Middle frontal gyrus (tissue), 1 donor: ENCODE data around the gene ETS1.

Source experiments
- DNase-seq: peaks from one replicate; pipeline ENCODE4 v3.0.0-alpha.2; 2015; ENCODE audit warnings: low spot score; ENCODE audit errors: extremely low spot score

Gene ETS1

GRCh38 chr11:128504486-128504885 is 82.9 kb downstream of the ETS1 start:
- no peak for DNase-seq

DNA sequence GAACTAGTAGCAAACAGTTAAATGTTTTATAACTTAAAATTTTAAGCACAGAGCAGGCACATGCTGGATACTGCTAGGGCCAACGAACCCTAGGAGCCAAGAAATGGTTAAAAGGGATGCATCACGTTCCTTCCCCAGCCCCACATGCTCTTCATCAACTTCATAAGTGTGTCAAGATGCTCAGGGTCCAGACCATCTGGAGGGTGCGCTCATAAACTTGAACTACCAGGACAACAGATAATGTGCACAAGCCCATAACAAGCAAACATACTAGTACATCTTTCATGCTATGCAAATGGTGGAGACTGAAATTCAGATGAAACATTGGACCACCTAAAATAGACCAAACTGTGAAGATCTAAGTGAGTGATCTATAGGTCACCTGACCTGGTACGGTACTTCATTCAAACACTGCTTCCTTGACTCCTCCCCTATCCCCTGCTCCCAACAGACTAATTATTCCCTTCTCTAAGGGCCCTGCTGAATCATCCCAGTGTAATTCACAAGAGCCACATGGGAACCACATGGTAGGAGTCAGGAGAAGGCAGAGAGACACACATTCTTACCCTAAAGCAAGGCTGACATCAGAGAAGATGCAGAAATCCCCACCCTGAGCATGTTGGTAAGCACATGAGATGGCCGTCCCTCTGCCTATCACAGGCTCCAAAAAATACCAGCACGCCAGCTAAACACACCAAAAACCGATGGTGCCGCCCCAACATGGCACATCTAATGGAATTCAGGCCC is 83.9 kb downstream of the ETS1 start:
- no peak for DNase-seq

DNA sequence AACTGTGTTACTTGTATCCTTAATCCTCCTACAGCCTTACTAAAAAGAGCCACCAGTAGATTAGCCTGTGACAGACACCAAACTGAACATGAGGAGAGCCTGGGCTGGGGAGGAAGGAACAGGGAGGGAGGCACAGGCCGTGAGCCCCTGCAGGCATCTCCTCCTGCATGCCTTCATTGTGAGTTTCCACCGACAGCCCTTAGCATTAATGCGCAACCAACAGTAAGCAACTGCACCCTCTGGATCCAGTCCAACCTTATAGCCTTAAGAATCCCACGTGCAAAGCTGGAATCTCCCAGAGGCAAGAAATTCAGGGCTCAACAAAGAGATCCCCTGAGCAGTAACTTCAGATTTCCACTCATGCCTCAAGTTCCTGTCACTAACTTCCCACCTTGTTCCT is 84.6 kb downstream of the ETS1 start:
- no peak for DNase-seq

GRCh38 chr11:128501632-128502549 is 85.5 kb downstream of the ETS1 start:
- no peak for DNase-seq

DNA sequence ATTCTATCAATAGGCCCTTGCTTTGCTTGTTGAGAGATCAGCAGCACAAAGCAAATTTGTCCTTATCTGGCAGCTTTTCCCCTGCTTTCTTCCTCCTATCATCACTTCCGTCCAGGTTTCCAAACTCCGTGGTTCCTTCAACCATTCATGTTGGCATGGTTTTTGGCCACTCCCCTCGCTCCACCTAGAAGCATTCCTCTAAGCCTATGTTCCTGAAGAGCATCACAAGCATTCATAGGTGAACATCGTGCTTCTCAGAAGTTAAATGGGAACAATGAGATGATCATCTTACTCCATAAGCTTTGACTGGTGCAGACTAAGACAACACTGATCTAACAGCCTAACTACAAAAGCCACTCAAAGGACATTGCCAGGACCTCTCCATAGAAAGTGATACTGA is 86.3 kb downstream of the ETS1 start:
- DNase-seq = no peak

GRCh38 chr11:128500493-128500892 is 86.9 kb downstream of the ETS1 start:
- no peak for DNase-seq

GRCh38 chr11:128499613-128500253 is 87.6 kb downstream of the ETS1 start:
- DNase-seq = no peak

GRCh38 chr11:128498721-128499245 is 88.6 kb downstream of the ETS1 start:
- DNase-seq = no peak

- no peak for DNase-seq
Measured at GRCh38 chr11:128497776-128498095, 89.6 kb downstream of the ETS1 start.

DNA sequence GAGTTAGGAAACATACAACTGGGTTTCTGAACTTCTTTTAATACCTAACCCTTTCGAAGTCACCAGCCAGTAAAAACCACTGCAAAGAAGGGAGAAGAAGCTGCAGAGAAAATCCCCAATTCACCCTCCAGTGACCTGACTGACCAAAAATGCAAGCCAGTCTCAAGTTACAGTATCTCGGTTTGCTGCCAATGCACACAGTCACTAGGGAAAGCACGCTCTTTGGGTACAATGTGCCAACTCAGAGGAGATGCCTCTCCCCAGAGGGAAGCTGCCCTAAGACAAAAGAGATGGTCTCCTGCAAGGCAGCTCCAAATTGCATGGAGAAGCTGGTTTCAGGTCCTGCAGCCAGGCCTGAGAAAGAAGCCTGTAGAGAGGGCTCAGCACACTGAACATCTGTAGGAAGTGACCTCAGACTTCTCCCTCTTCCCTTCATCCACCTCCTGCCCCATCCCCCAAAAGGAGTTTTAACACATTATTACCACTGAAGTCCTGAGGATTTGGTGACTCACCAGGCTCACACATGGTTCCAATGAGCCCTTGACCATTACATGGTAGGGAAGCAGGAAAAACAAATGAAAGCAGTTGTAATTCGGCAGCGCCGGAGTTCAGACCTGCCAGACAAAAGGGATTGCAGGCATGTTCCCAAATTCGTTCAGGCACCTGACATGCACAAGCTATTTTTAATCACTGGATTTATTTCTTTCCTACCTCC is 90.1 kb downstream of the ETS1 start:
- DNase-seq = no peak

GRCh38 chr11:128496692-128497060 is 90.7 kb downstream of the ETS1 start:
- no peak for DNase-seq

DNA sequence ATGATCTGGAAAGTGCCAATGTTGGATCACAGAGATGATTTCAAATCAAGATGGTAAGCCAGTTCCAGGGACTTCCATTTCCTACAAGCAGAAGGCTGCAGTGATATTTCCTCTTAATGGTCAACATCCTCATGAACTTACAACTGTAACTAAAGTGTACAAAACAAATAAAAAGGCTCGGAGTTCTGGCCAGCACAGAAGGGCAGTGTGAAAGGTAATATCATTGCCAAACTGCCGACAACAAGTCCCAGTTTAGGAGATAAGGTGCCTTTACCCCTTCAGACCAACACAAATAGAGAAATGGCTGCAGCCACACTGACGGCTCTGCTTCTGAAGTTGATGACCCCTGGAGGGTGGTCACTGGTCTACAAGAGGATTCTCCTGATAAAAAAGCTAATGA is 91.1 kb downstream of the ETS1 start:
- no peak for DNase-seq

DNA sequence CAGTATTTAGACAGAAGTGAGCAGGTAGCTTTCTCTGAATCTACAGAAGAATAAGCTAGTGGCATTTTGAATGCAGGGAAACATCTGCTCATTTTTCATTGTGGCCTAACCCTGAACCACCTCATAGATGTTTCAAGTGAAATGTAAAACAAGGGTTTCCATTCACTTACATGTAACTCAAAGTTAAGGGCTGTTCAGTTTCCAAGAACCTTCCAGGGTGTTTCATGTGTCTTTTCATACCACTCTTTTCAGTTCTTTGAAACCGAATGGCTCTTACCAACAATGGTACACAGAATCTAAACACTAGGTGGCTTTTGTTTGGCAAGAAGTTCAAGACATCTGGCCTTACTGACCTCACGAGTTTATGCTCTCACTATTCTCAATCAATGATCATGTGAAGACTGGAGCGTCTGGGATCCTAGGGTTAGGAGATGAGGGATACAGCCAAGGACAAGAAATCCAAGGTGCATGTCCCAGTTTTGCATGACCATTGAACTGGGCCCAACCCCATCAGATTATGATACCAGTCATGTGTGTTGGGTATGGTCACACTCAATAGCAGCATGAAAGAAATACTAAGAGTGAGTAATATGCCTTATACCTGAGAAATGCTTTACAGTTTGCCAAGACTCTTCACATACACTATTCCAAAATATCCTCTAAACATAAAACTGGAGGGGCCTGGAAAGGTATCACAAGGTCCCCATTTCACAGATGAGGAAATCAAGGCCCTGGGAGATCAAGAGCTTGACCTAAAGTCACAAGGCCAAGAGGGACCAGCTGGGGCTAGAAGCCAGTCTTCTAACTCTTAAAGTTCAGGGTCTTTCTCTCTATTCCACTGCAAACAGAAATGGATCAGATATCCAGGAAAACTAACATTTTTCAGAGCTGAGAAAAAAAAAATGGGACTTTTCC is 92.7 kb downstream of the ETS1 start:
- DNase-seq = no peak

GRCh38 chr11:128493570-128493965 is 93.8 kb downstream of the ETS1 start:
- DNase-seq = no peak

- DNase-seq = no peak
Measured at GRCh38 chr11:128492903-128493569, 94.3 kb downstream of the ETS1 start.

DNA sequence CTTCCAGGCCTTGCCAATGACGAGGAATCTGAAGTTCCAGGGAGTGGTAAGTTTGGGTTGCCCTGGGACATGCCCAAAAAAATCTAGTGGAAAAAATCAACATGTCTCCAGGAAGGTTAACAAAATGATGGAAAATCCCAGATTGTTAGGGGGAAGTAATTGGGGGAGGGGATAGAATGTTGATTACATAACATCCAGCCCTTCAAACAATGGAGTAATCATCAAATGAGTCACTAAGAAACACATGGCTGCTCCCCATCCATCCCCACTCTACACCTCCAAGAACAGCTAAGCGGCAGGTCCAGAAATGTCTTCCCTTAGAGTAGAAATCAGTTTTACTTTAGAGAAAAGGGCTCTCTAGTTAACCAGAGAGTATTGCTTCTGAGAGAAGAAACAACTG is 94.9 kb downstream of the ETS1 start:
- no peak for DNase-seq

DNA sequence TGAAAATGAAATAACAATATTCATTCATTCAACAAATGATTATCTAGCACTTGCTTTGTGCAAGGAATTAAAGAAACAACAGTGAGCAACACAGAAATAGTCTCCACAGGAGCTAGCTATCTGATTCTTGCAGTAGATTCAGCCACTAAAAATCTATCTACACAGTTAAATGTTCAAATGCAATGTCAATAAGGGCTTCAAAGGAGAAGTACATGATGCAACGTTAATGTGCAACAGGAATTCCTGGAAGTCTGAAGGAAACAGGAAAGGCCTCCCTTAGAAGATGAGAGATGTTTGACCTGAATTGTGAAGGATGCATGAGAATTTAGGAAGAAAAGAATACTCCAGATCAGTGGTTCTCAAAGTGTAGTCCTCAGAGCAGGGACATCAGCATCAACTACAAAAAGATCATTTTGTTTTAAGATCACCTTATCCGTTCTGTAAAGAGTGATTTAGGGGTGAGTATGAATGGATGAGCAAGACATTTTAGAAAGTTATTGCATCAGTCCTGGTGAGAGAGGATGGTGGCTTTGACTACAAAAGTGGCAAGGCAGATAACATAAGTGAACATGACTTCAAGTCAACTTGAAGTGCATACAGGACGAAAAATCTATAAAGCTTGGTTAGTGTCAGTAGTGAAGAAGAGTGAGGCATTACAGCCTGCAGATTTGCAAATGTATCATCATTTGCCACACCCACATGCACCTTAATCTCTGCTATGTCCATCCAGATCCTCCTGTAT is 96.0 kb downstream of the ETS1 start:
- DNase-seq = no peak

- no peak for DNase-seq
Measured at GRCh38 chr11:128490092-128490491, 97.3 kb downstream of the ETS1 start.

DNA sequence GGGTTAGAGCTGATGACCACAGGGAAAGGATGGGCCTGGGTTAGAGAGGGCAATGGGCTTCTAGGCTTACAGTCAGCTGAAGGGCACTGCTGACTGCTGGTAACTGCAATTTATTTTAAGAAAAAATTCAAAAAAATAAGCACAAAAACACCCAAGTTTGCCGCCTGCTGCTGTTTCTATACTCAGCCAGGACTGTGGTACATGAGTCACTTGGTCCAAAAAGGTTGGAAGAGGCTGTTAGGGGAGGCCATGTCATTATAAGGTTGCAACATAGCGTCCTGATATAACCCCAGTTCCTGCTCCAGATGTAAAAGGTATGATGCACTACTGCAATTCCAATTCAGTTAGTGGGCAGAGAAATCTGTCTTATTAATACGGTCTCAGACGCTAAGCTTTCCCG is 98.9 kb downstream of the ETS1 start:
- no peak for DNase-seq
